Heart left ventricle (tissue), 13 donors: Measurements from ENCODE around the gene RBP5.

ENCODE experiments used
- CTCF ChIP-seq, 12 donors: fragments of 200-600 bp; sonication (generic) in 4 of 12; IDR thresholded peaks; one replicate each; pipeline versions ENCODE4 v1.5.0 to v1.8.0; 2018 to 2022; ENCODE audit warnings: antibody characterized with exemption in 12 of 12, mild to moderate bottlenecking in 5 of 12
- POLR2A ChIP-seq, 2 donors: fragments of 450-650 bp; IDR thresholded peaks; one replicate each; pipeline ENCODE4 v1.6.1; 2017; ENCODE audit warnings: antibody characterized with exemption in 2 of 2, mild to moderate bottlenecking in 2 of 2, moderate library complexity in 2 of 2
- donor health status: ischemic (EF 13 %, LVEDD 7.1; RV severe dilation, severe dysfunction).
- donor health status: DM: no; HTN: yes; CAD: no.
- donor health status: DM: no; HTN: no; CAD: no.
- donor health status: ischemic (EF 25% LVEDD 6.9; RV normal size, moderate dysfunction).
- donor health status: ischemic (EF 25% LVEDD 5.7; RV mildly dilated, moderate dysfunction).
- donor health status: ischemic (EF 35%, LVEDD 5.7; RV mildly dilated, moderate dysfunction).
- donor health status: nonischemic (EF 11% LVEDD 7.7; RV severe dilation, severe dysfunction).
- donor health status: DM: yes; HTN: yes; CAD: no.
- donor health status: PGD.
- donor health status: ischemic (EF 29% LVEDD 5.4; RV normal size, mild dysfunction).
- donor health status: nonischemic (EF 23%, LVEDD 6.1; RV moderate dilation, normal function).

GRCh38 chr12:7114008-7114407 is 14.7 kb downstream of the RBP5 start:
- no peak for TF ChIP-seq CTCF (IDR thresholded peaks at IDR 0.05)
- no peak for TF ChIP-seq POLR2A (IDR thresholded peaks at IDR 0.05)
